HG03139 (cell line): Measurements from ENCODE around the gene ASS1.

Source experiments
- ATAC-seq: cut with Tn5 transposase; IDR thresholded peaks from one replicate; pipeline ENCODE4 v1.9.1; 2021; ENCODE audit not compliant: unreplicated experiment

ASS1 gene

GRCh38 chr9:130452835-130453234 lies 8.1 kb downstream of the ASS1 start:
- no peak for ATAC-seq

- ATAC-seq, result no peak
Measured at GRCh38 chr9:130453487-130453886, 8.7 kb downstream of the ASS1 start.

DNA sequence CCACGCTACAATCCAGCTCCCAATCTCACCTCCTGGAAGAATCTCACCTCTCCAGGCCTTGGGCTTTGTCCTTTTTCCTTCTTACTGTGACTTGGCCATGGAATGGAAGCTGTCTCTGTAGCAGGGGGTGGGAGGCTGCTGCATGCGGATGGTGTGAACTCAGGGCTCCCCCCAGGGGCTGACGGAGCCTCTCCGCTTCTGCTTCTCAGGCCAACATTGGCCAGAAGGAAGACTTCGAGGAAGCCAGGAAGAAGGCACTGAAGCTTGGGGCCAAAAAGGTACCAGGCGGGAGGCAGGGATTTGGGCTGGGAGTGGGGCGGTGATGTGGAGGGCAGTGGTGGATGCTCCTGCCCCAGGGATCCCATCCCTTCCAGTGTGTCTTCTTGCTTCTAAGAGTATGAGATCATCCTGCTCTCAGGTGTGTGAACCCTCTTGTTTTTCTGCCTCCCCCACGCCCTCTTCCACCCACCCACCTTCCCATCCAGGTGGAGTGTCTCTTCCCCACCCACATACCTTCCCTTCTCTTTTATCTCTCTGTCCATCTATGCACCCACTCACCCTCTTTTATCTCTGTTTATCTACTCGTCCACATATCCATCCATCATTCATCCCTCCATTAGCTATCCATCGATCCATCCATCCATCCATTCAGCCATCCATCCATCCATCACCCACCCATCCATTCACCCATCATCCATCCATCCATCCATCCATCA lies 9.5 kb downstream of the ASS1 start:
- ATAC-seq, result no peak

- ATAC-seq, result no peak
Measured at GRCh38 chr9:130454812-130455325, 10.1 kb downstream of the ASS1 start.

DNA sequence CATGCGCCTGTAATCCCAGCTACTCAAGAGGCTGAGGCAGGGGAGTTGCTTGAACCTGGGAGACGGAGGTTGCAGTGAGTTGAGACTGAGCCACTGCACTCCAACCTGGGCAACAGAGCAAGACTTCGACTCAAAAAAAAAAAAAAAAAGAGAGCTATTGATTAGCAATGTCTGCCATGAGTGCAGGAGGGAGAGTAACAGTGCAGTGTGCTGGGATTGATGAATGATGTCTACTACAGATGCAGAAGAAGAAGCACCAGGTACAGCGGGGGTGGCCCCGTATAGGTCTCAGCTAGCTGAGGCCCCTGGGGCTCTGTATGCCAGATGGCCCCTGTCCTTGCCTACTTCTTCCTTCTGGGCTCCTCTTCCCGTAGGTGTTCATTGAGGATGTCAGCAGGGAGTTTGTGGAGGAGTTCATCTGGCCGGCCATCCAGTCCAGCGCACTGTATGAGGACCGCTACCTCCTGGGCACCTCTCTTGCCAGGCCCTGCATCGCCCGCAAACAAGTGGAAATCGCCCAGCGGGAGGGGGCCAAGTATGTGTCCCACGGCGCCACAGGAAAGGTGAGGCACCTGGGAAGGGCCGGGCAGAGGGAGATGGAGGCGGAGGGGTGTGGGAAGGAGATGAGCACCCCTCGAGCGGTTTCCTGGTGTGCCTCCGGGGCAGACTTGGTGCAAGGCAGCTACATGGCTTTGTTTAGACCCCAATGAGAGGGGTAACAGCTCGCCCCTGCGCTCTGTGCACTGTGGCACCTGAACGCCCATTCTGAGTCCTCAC lies 13.5 kb downstream of the ASS1 start:
- no peak for ATAC-seq

DNA sequence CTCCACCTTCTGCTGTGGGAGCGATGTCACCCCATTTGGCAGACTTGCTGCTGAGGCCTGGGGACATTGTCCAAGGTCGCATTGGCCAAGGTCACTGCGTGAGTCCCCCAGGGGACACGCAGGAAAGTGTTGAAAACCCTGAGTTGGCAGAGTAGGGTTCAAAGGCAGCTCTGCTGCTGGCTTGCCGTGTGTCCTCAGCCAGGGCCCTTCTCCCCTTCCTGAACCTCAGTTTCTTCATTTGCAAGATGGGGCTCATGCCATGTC lies 14.0 kb downstream of the ASS1 start:
- ATAC-seq, result no peak

DNA sequence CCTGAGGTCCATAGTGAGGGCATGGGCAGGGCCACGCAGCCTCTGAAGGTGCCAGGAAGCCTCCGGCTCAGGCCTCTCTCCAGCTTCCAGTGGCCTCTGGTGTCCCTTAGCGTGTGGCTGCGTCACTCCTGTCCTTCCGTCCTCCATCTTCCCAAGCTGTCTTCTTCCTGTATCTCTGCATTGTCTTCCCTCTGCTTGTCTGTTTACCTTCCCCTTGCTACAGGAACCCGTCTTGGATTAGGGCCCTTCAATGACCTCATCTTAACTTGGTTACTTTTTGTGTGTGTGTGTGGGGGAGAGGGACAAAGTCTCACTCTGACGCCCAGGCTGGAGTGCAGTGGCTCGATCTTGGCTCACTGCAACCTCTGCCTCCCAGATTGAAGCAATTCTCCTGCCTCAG lies 14.4 kb downstream of the ASS1 start:
- ATAC-seq, result no peak

- ATAC-seq, result no peak
Measured at GRCh38 chr9:130459941-130460669, 15.3 kb downstream of the ASS1 start.

DNA sequence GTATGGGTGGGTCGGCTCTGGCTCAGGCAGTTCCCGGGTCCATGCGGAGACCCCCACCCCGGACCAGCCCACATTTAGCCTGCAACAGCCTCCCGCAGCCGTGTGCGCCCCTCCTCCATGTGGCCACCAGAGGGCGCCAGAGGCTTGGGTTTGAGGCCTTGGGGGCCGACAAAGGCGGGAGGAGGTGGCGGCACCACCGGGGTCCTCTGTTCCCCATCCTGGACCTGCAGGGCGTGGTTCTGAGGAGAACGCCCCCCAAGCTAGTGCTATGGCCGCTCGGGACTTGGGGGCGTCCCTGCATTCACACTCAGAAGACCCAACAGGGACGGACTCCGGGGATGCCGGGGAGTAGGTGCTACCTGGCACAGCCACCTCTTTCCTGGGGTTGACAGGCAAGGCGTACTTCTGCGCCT lies 16.5 kb downstream of the ASS1 start:
- no peak for ATAC-seq

DNA sequence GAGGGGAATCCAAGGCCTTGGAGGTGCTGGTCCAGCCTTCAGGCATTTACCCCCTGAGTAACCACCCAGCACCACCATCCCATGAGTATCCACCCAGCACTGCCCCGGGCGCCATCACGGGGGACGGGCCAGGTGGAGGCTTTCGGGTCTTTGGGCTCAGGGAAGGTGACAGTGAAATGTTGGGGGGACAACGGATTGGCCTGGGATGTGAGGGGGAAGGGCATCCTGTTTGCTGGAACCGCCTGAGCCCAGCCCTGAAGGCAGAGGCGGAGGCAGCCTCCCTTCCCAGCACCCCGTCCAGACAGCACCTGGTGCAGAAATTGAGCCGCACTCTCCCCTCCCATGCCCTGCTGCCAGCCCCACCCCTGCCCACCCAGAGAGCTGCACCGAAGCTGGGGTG lies 17.0 kb downstream of the ASS1 start:
- no peak for ATAC-seq

- no peak for ATAC-seq
Measured at GRCh38 chr9:130462685-130463540, 18.2 kb downstream of the ASS1 start.

- no peak for ATAC-seq
Measured at GRCh38 chr9:130463763-130464745, 19.3 kb downstream of the ASS1 start.

DNA sequence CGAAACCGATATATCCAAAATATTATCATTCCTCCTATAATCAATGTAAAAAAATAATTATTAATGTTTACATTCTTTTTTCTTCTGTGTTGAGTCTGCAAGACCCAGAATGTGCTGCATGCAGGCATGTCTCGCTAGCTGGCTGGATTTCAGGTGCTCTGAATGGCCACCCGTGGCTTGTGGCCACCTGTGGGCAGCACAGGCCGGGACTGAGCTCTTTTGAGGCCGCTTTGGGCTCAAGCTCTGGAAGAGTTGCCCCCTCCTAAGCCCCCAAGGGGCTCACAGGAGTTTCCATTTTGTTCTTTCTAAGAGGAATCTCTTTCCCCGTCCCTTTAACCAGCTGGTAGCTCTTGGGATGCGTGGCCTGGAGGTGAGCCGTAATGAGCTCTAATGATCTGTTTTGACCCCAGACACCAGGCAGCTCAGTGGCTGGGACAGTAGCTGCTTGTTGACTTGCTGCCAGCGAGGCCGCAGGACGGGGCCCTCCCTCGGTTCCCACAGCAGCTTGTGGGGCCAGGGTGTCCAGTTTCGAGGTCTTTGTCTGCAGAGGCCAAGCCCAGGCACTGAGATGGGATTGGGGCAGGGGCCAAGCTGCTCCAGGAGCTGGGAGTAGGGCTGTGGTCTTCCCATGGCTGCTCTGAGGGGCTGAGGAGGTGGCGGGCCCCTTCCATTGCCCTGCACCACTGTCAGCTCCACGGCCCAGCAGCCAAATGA lies 20.8 kb downstream of the ASS1 start:
- no peak for ATAC-seq

DNA sequence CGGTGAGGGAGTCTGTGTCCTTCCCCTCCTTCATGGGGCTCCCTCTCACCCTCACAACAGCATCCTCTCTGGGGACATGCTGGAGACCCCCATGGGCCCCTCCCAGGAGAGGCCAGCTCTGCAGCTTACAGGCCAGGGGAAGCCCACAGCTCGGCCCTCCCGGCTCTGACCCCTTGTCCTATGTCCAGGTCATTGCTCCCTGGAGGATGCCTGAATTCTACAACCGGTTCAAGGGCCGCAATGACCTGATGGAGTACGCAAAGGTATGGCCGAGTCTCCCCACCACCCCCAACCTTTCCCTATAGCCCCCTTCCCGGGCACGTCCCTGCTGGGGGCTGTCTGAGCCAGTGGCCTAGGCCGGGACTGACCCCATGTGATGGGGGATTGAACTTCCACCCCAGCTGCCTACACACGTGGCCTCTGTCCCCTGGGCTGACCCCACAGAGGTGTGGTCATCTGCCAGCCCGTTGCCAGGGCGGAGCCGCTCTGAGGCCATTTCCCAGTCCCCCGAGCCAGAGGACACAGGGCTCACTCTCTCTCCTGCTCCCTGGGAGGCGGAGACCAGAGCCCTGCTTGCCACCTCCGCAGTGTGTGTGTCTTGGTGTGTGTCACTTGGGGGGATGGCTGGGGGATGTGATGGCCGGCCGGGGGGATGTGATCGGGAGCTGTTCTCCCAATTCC lies 21.9 kb downstream of the ASS1 start:
- no peak for ATAC-seq

GRCh38 chr9:130467316-130467715 lies 22.6 kb downstream of the ASS1 start:
- ATAC-seq, result no peak

DNA sequence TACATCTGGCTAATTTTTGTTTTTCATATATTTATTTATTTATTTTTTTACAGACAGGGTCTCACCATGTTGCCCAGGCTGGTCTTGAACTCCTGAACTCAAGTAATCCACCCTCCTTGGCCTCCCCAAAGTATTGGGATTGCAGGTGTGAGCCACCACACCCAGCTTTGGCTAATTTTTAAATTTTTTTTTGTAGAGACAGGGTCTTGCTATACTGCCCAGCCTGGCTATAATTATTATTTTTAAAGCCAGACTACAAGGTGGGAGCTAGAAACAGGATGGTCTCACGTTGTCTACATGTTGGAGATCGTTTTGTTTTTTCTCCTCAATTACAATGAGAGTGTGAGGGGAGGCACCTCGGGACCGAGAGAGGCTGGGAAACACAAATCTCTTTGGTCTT lies 23.8 kb downstream of the ASS1 start:
- no peak for ATAC-seq

GRCh38 chr9:130470269-130470668 lies 25.5 kb downstream of the ASS1 start:
- no peak for ATAC-seq

DNA sequence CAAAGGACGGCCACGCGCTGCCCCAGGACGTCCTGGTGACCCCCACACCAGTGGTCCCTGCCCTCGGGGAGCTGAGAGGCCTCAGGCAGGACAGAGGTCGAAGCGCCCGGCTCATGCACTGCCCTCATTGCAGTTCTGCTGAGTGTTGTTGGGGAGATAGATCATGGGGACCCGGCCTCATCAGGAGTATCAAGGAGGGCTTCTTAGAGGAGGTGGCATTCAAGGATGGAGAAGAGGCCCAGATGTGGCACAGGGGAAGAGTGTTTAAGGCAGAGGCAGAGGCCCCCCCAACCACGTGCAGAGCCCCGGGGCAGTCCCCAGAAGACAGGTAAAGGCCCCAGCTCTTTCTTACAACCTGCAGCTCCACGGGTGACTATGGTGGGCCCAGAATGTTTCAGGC lies 26.2 kb downstream of the ASS1 start:
- no peak for ATAC-seq
